ENCODE measurements around the gene CD300H. TPM values are rescaled to one million over a fixed set of nuclear protein-coding genes. Genes with fewer than 3 reads are reported as not detected.

Gene CD300H
- total RNA-seq, 1 experiment from 2014 or later = not detected

GRCh38 chr17:74571621-74572270 lies 4.4 kb upstream of the CD300H start:
- Mint-ChIP-seq H3K4me1 (ENCODE audit: low read depth, unreplicated experiment) (peaks cover 13% of the 10 kb centered on the region), H3K27me3 (ENCODE audit: unreplicated experiment) (peaks cover 96% of the 10 kb centered on the region), H3K4me3 (ENCODE audit: low read depth, unreplicated experiment) (no peak overlapping the region), H3K36me3 (ENCODE audit: insufficient read depth, unreplicated experiment) (peaks cover 5% of the 10 kb centered on the region), H3K9me3 (ENCODE audit: low read depth, unreplicated experiment) (peaks cover 8% of the 10 kb centered on the region), H3K27ac (ENCODE audit: unreplicated experiment) (no peak overlapping the region)
- no peak for DNase-seq
- intact Hi-C loops (cut with micrococcal nuclease; ENCODE audit: unreplicated experiment) = no loop called here
- no peak for TF ChIP-seq CTCF (IDR thresholded peaks at IDR 0.05; ENCODE audit: unreplicated experiment)
- no TSS peak for BruUV-seq (replicated peaks)
- CTCF ChIA-PET = no interaction called here

GRCh38 chr17:74569020-74570003 lies 2.0 kb upstream of the CD300H start:
- no peak overlapping the region for H3K27ac Mint-ChIP-seq (ENCODE audit: unreplicated experiment)

GRCh38 chr17:74568106-74568873 lies 981 bp upstream of the CD300H start:
- H3K36me3 Mint-ChIP-seq (ENCODE audit: insufficient read depth, unreplicated experiment) = peaks cover 5% of the 10 kb centered on the region
- H3K27ac Mint-ChIP-seq (ENCODE audit: unreplicated experiment) = no peak overlapping the region
- CTCF ChIA-PET = no interaction called here
- peaks cover 11% of the 10 kb centered on the region for H3K9me3 Mint-ChIP-seq (ENCODE audit: low read depth, unreplicated experiment)
- no peak overlapping the region for H3K4me3 Mint-ChIP-seq (ENCODE audit: low read depth, unreplicated experiment)
- H3K27me3 Mint-ChIP-seq (ENCODE audit: unreplicated experiment) = peaks cover 93% of the 10 kb centered on the region
- TF ChIP-seq CTCF (IDR thresholded peaks at IDR 0.05; ENCODE audit: unreplicated experiment) = no peak
- no peak for DNase-seq
- BruUV-seq (replicated peaks) = no TSS peak
- H3K4me1 Mint-ChIP-seq (ENCODE audit: low read depth, unreplicated experiment) = peaks cover 13% of the 10 kb centered on the region
- intact Hi-C loops (cut with micrococcal nuclease; ENCODE audit: unreplicated experiment) = no loop called here

More at GRCh38 chr17:74569020-74570003, 2.0 kb upstream of the CD300H start:
- peaks cover 5% of the 10 kb centered on the region for H3K36me3 Mint-ChIP-seq (ENCODE audit: insufficient read depth, unreplicated experiment)
- peak; percentile 53 for DNase-seq
- no peak overlapping the region for H3K4me3 Mint-ChIP-seq (ENCODE audit: low read depth, unreplicated experiment)
- intact Hi-C loops (cut with micrococcal nuclease; ENCODE audit: unreplicated experiment) = no loop called here
- no peak for TF ChIP-seq CTCF (IDR thresholded peaks at IDR 0.05; ENCODE audit: unreplicated experiment)
- H3K9me3 Mint-ChIP-seq (ENCODE audit: low read depth, unreplicated experiment) = peaks cover 8% of the 10 kb centered on the region
- peaks cover 13% of the 10 kb centered on the region for H3K4me1 Mint-ChIP-seq (ENCODE audit: low read depth, unreplicated experiment)
- peaks cover 92% of the 10 kb centered on the region for H3K27me3 Mint-ChIP-seq (ENCODE audit: unreplicated experiment)
- no TSS peak for BruUV-seq (replicated peaks)
- CTCF ChIA-PET = interaction anchor here (0.5 to 0.8 kb wide), 3 partner anchors 22 to 88 kb away, joined by 3 read pairs; no protein-coding TSS in a partner anchor

DNA sequence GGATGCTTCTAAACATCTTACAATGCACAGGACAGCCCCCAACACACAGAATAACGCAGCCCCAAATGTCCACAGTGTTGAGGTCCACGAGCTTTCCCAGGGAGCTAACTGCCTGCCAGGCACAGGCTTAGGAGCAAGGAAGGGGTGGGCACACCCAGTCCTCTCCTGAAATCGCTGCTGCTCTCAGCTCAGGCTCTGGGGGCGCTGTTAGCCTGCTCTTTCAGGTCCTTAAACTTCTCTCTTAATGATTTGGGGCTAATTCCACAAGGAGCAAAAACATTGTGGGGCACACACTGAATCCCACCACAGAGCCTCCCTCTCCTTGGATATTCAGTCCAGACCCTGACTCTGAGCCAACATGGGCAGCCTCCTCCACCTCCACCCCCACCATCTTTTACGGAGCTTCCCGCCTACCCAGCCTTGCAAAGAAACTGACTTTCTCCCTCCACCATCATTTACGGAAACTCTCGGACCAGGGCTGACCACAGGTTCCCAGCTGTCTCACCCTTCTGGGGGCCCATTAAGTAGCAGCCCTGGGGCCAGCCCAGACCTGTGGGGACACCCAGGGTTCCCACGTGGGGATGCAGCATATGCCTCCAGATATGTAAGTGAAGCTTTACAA lies 1.1 kb downstream of the CD300H start:
- intact Hi-C loops (cut with micrococcal nuclease; ENCODE audit: unreplicated experiment) = no loop called here
- peak; percentile 48 for DNase-seq
- CTCF ChIA-PET = interaction anchor here (0.6 to 1.2 kb wide), 2 partner anchors 91 to 272 kb away, joined by 4 to 5 read pairs; no protein-coding TSS in a partner anchor

More for the DNA sequence above, 1.1 kb downstream of the CD300H start:
- TF ChIP-seq CTCF (IDR thresholded peaks at IDR 0.05; ENCODE audit: unreplicated experiment) = peak; percentile 63
- peaks cover 13% of the 10 kb centered on the region for H3K4me1 Mint-ChIP-seq (ENCODE audit: low read depth, unreplicated experiment)
- H3K9me3 Mint-ChIP-seq (ENCODE audit: low read depth, unreplicated experiment) = peaks cover 12% of the 10 kb centered on the region
- no TSS peak for BruUV-seq (replicated peaks)
- peaks cover 93% of the 10 kb centered on the region for H3K27me3 Mint-ChIP-seq (ENCODE audit: unreplicated experiment)
- H3K36me3 Mint-ChIP-seq (ENCODE audit: insufficient read depth, unreplicated experiment) = peaks cover 5% of the 10 kb centered on the region
- H3K27ac Mint-ChIP-seq (ENCODE audit: unreplicated experiment) = no peak overlapping the region
- no peak overlapping the region for H3K4me3 Mint-ChIP-seq (ENCODE audit: low read depth, unreplicated experiment)
